Psoas muscle (tissue), 8 donors: Measurements from ENCODE around the gene CUL3. TPM values are rescaled to one million over a fixed set of nuclear protein-coding genes. Genes with fewer than 3 reads are reported as not detected.
A peak's percentile ranks its signal among the peaks of the same experiment; 100 is the strongest.

ENCODE experiments used
- ATAC-seq, 4 donors: fragments of 200-7000 bp; cut with Tn5 transposase; one replicate each; pipeline ENCODE4 v1.9.1; 2020; ENCODE audit warnings: moderate library complexity in 3 of 4, mild to moderate bottlenecking in 2 of 4
- DNase-seq, 2 donors: peaks; one replicate each; pipeline ENCODE4 v3.0.0-alpha.2; 2020
- H3K27ac ChIP-seq: fragments of 200-600 bp; one replicate; pipeline ENCODE4 v1.8.0; 2022
- H3K27me3 ChIP-seq, 3 donors: fragments of 200-600 bp in 1 of 3; one replicate each; pipeline versions ENCODE4 v1.6.1 to v1.8.0; 2013 to 2022; ENCODE audit warnings: low read length in 2 of 3, mild to moderate bottlenecking in 2 of 3, moderate library complexity in 1 of 3; ENCODE audit not compliant: insufficient read depth in 3 of 3
- H3K36me3 ChIP-seq, 2 donors: fragments of 200-600 bp in 1 of 2; one replicate each; pipeline versions ENCODE4 v1.6.1 to v1.8.0; 2013 to 2022; ENCODE audit warnings: low read depth in 1 of 2, mild to moderate bottlenecking in 1 of 2, moderate library complexity in 1 of 2; ENCODE audit not compliant: insufficient read depth in 1 of 2
- H3K4me1 ChIP-seq: fragments of 200-600 bp; one replicate; pipeline ENCODE4 v1.8.0; 2022
- H3K4me3 ChIP-seq: fragments of 200-600 bp; one replicate; pipeline ENCODE4 v1.8.0; 2022; ENCODE audit warnings: mild to moderate bottlenecking
- H3K9me3 ChIP-seq: fragments of 200-600 bp; one replicate; pipeline ENCODE4 v1.8.0; 2022
- WGBS, 3 donors: extraction: QIAGEN DNeasy Blood & Tissue Kit; methylation state at CpG; one replicate each; pipeline versions ENCODE4 v1.1.6 to v1.1.7; 2013; 5-methylcytosine and 5-hydroxymethylcytosine counted together
- intact Hi-C, 2 donors: fragments of 100-400 bp; cut with DNase I; formaldehyde crosslinking; loops; one replicate each; pipeline versions ENCODE4 v1.11.0 to v1.14.2; 2022
- polyA plus RNA-seq, 3 donors: library from polyadenylated mRNA; stranded (reverse); fragments of 200-250 nt; gene quantifications; one replicate each; pipeline ENCODE4 v1.2.3, GENCODE V29; 2013
- total RNA-seq, 4 donors: library from RNA; stranded (reverse); fragmentation: NEBNext Ultra II Directional in 2 of 4; extraction: Animal tissue kit (Norgen Biotek cat#: 25700) in 2 of 4; gene quantifications; one replicate each; pipeline versions ENCODE4 v1.2.1 to v1.2.4, GENCODE V29; 2021 to 2023
- TF ChIP-seq, protein P1 (sequence below): fragments of 200-600 bp; IDR thresholded peaks from one replicate; pipeline ENCODE4 v1.8.0; 2022; ENCODE audit warnings: antibody characterized with exemption
- donor health status: healthy with polysubstance abuse.
- donor health status: DM: no; HTN: no; CAD: no; lungs with moderate emphysema.
- donor health status: Bipolar disorder and iron deficiency.
- donor health status: healthy.
- donor health status: DM: yes; HTN: yes; CAD: no.
- donor health status: DM: no; HTN: no; CAD: no.
- donor health status: DM: no; HTN: no; CAD: no.
- donor health status: DM: yes; HTN: yes; CAD: no.

The CUL3 gene
- total and polyA plus RNA-seq, 7 donors, result 103 to 218 (median 128) TPM

DNA sequence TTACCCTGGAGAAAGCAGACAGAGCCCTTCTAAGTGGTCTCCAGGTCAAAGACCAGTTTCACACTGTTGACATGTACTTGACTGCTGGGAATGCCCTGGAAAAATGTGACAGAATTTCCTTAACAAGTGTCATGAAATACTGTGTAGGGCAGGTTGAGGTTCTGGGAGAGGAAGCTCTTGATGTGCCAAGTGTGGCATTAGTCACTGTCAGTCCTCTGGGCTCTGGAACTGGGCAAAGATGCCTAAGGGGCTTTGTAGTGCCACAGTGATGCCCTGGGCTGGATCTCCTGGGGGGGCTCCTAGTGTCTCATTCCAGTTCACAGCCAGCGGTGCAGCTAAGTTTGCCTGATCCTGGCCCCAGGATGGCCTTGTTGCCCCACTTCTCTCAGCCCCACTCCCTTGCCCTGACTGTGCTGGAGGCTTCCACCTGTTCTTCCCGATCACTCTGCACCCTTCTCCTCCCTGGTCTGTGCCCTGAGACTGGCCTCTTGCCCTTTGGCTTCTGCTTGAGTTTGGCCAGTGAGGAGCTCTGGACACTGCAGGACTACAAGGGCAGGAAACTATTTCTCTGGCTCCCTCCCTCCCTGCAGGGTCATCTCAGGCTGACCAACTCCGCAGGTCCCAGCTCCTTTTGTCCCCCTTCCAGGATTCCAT, 156.2 kb downstream of the CUL3 start:
- H3K4me3 ChIP-seq, result no peak overlapping the region
- peak overlapping the region; percentile 46 for H3K27ac ChIP-seq
- TF ChIP-seq, protein P1, sequence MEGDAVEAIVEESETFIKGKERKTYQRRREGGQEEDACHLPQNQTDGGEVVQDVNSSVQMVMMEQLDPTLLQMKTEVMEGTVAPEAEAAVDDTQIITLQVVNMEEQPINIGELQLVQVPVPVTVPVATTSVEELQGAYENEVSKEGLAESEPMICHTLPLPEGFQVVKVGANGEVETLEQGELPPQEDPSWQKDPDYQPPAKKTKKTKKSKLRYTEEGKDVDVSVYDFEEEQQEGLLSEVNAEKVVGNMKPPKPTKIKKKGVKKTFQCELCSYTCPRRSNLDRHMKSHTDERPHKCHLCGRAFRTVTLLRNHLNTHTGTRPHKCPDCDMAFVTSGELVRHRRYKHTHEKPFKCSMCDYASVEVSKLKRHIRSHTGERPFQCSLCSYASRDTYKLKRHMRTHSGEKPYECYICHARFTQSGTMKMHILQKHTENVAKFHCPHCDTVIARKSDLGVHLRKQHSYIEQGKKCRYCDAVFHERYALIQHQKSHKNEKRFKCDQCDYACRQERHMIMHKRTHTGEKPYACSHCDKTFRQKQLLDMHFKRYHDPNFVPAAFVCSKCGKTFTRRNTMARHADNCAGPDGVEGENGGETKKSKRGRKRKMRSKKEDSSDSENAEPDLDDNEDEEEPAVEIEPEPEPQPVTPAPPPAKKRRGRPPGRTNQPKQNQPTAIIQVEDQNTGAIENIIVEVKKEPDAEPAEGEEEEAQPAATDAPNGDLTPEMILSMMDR, result no peak
- 21 to 35% (median 33%) methylated on average over 3 of the region's 3 CpGs for WGBS, 3 donors
- ATAC-seq, result peak in 3 of 4 donors; percentile 85 to 97 (median 92)
- no peaks in the 10 kb centered on the region for H3K27me3 ChIP-seq
- no peaks in the 10 kb centered on the region for H3K9me3 ChIP-seq
- intact Hi-C loops, result no loop called here
- no peaks in the 10 kb centered on the region for H3K36me3 ChIP-seq
- no peaks in the 10 kb centered on the region for H3K4me1 ChIP-seq
- DNase-seq, result peak in 1 of 2 donors; percentile 79

DNA sequence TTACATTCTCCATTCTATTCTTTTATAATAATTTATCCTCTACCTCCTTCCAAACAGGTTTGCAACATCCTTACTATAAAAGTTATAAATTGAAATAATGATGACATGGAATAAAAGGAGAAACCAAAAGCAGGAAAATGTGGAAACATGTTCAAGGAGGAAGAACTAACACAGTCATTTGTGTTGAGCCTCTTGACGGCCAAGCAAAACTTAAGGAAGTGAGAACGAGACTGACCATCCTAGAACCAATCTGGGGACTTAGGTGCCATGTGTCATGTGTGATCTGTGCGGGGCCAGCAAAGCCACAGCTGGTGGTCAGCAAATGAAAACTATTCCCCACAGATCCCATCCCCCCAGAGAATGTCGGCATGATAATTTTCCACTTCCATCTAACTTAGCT, 157.7 kb downstream of the CUL3 start:
- no peak for DNase-seq
- 62 to 78% (median 67%) methylated on average over 4 of the region's 4 CpGs for WGBS, 3 donors
- H3K9me3 ChIP-seq, result no peaks in the 10 kb centered on the region
- no peak overlapping the region for H3K27ac ChIP-seq
- H3K4me1 ChIP-seq, result no peaks in the 10 kb centered on the region
- no peak for ATAC-seq
- intact Hi-C loops, result no loop called here
- H3K36me3 ChIP-seq, result no peaks in the 10 kb centered on the region
- no peaks in the 10 kb centered on the region for H3K27me3 ChIP-seq
- TF ChIP-seq, protein P1, result no peak
- no peak overlapping the region for H3K4me3 ChIP-seq

DNA sequence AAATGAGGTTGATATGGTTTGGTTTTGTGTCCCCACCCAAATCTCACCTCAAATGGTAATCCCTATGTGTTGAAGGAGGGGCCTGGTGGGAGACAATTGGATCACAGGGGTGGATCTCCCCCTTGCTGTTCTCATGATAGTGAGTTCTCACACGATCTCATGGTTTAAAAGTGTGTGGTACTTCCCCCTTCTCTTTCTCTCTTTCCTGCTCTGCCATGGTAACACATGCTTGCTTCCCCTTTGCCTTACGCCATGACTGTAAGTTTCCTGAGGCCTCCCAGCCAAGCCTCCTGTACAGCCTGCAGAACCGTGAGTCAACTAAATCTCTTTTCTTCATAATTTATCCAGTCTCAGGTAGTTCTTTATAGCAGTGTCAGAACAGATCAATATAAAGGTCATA, 158.5 kb downstream of the CUL3 start:
- WGBS, 3 donors, result 74 to 87% (median 85%) methylated on average over 3 of the region's 3 CpGs
- H3K27ac ChIP-seq, result no peak overlapping the region
- intact Hi-C loops, result no loop called here
- H3K27me3 ChIP-seq, result no peaks in the 10 kb centered on the region
- H3K4me3 ChIP-seq, result no peak overlapping the region
- TF ChIP-seq, protein P1, result no peak
- no peaks in the 10 kb centered on the region for H3K36me3 ChIP-seq
- no peak for DNase-seq
- no peaks in the 10 kb centered on the region for H3K9me3 ChIP-seq
- ATAC-seq, result no peak
- H3K4me1 ChIP-seq, result no peaks in the 10 kb centered on the region

DNA sequence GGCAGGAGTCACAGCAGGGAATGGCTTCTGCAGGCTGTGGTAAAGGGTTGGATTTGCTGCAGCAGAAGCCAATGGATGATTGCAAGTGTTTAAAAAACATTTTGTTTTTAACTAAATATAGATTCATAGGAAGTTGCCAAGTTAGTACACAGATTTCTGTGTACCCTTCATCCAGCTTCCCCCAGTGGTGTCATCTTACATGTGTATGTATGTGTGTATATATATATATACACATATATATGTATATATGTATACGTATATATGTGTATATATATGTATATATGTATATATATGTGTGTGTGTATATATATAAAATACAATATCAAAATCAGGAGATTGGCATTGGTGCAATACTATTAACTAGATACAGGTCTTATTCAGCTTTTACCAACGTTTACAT, 164.1 kb downstream of the CUL3 start:
- TF ChIP-seq, protein P1, result no peak

More for the DNA sequence above, 164.1 kb downstream of the CUL3 start:
- Histone ChIP-seq H3K27ac (no peak overlapping the region), H3K4me3 (no peak overlapping the region), H3K36me3 (no peaks in the 10 kb centered on the region), H3K9me3 (peaks cover 5% of the 10 kb centered on the region), H3K27me3 (no peaks in the 10 kb centered on the region), H3K4me1 (no peaks in the 10 kb centered on the region)
- DNase-seq, result no peak
- no peak for ATAC-seq
- intact Hi-C loops, result no loop called here
- 80 to 96% (median 95%) methylated on average over 2 of the region's 2 CpGs for WGBS, 3 donors

Other genes starting within 250 kb of the CUL3 start
- 1 to 10 TPM; 1.5 to 2.5 (median 2.1) TPM for gene FAM124B, start 183.3 kb downstream of the CUL3 start, total RNA-seq
- gene FAM124B, start 183.3 kb downstream of the CUL3 start, polyA plus RNA-seq, result 1 to 10 TPM; 1.1 to 1.6 (median 1.3) TPM
- gene CCDC195, start 131.0 kb upstream of the CUL3 start, total RNA-seq, result 1 to 10 TPM in 1 of 4 donors, not detected in 3; 1.5 TPM
- gene CCDC195, start 131.0 kb upstream of the CUL3 start, polyA plus RNA-seq, result not detected